Keratinocyte (primary cell): Measurements from ENCODE around the gene ATF6B. TPM values are rescaled to one million over a fixed set of nuclear protein-coding genes. Genes with fewer than 3 reads are reported as not detected.

Experiments used
- DNase-seq: peaks from one replicate; pipeline ENCODE4 v3.0.0-alpha.2; 2011; ENCODE audit warnings: low read depth, missing footprints, low spot score
- FAIRE-seq: peaks from 2 replicates; lab custom pipeline; 2011; peaks lifted over from hg19 to GRCh38; lab: Jason Lieb, UNC
- H2AFZ ChIP-seq: 2 replicates; pipeline ENCODE4 v1.6.0; 2012; ENCODE audit warnings: low read length, control low read depth, inconsistent platforms; ENCODE audit not compliant: control insufficient read depth
- H3K27ac ChIP-seq: 2 replicates; pipeline ENCODE4 v1.5.1; 2011; ENCODE audit warnings: low read length; ENCODE audit not compliant: control insufficient read depth, insufficient read depth
- H3K27me3 ChIP-seq: 3 replicates; pipeline ENCODE4 v1.6.0; 2011; ENCODE audit warnings: low read length; ENCODE audit not compliant: control insufficient read depth, insufficient read depth; ENCODE audit errors: extremely low read depth
- H3K36me3 ChIP-seq, 2 experiments: 2 replicates in 1 of 2; 3 replicates in 1 of 2; pipeline ENCODE4 v1.5.1; 2011; ENCODE audit warnings: low read length in 2 of 2, mild to moderate bottlenecking in 1 of 2; ENCODE audit not compliant: control insufficient read depth in 2 of 2, insufficient read depth in 2 of 2; ENCODE audit errors: extremely low read depth in 1 of 2
- H3K4me1 ChIP-seq: 3 replicates; pipeline ENCODE4 v1.5.1; 2011; ENCODE audit warnings: low read length; ENCODE audit not compliant: control insufficient read depth, insufficient read depth; ENCODE audit errors: extremely low read depth
- H3K4me2 ChIP-seq: 3 replicates; pipeline ENCODE4 v1.6.0; 2011; ENCODE audit warnings: low read depth, low read length; ENCODE audit not compliant: control insufficient read depth, insufficient read depth; ENCODE audit errors: extremely low read depth
- H3K4me3 ChIP-seq, 3 experiments: fragments of 200-600 bp in 1 of 3; sonication (generic) in 1 of 3; 2 replicates in 2 of 3; 3 replicates in 1 of 3; pipeline ENCODE4 v1.5.1; 2011 to 2016; ENCODE audit warnings: low read length in 3 of 3, mild to moderate bottlenecking in 3 of 3, control low read depth in 2 of 3, inconsistent platforms in 1 of 3, low read depth in 1 of 3, mixed read lengths in 1 of 3, mixed run types in 1 of 3, moderate library complexity in 1 of 3; ENCODE audit not compliant: control insufficient read depth in 2 of 3, insufficient read depth in 2 of 3; ENCODE audit errors: extremely low read depth in 1 of 3
- H3K79me2 ChIP-seq: 2 replicates; pipeline ENCODE4 v1.6.0; 2012; ENCODE audit warnings: low read length; ENCODE audit not compliant: control insufficient read depth, insufficient read depth
- H3K9ac ChIP-seq: 3 replicates; pipeline ENCODE4 v1.6.0; 2011; ENCODE audit warnings: low read length; ENCODE audit not compliant: control insufficient read depth, insufficient read depth; ENCODE audit errors: extremely low read depth
- H3K9me1 ChIP-seq: 3 replicates; pipeline ENCODE4 v1.6.0; 2011; ENCODE audit warnings: low read length; ENCODE audit not compliant: control insufficient read depth, insufficient read depth; ENCODE audit errors: extremely low read depth
- H3K9me3 ChIP-seq: 2 replicates; pipeline ENCODE4 v1.5.1; 2012; ENCODE audit warnings: low read depth, low read length; ENCODE audit not compliant: control insufficient read depth
- H4K20me1 ChIP-seq: 3 replicates; pipeline ENCODE4 v1.6.0; 2011; ENCODE audit warnings: low read length; ENCODE audit not compliant: control insufficient read depth, insufficient read depth; ENCODE audit errors: extremely low read depth
- EZH2 ChIP-seq: IDR thresholded peaks from one replicate; pipeline ENCODE4 v1.6.1; 2012; ENCODE audit warnings: inconsistent platforms, mild to moderate bottlenecking, low read length, moderate library complexity
- dilution Hi-C: fragments of 300-500 bp; cut with MboI; formaldehyde crosslinking; loops from one replicate; pipeline ENCODE4 v1.7.0; 2020; ENCODE audit warnings: low sequenced_read_pairs; ENCODE audit not compliant: extremely low pct_ligation_motif_present
- polyA plus RNA-seq, 5 experiments: library from polyadenylated mRNA; depleted of rRNA in 3 of 5; stranded (reverse) in 3 of 5; stranded (forward) in 1 of 5; unstranded in 1 of 5; fragments of >200 nt; gene quantifications; 1 replicate in 1 of 5; 2 replicates in 3 of 5; 3 replicates in 1 of 5; pipeline versions ENCODE4 v1.2.1 to v1.2.3, GENCODE V29; 2011 to 2012; ENCODE audit warnings: missing spikeins in 2 of 5, low read depth in 1 of 5, low replicate concordance in 1 of 5
- TF ChIP-seq, protein P1 (sequence below), 3 experiments: IDR thresholded peaks in 1 of 3; conservative IDR thresholded peaks in 1 of 3; optimal IDR thresholded peaks in 1 of 3; 2 replicates in 2 of 3; 3 replicates in 1 of 3; pipeline versions ENCODE3 to v1.5.1; 2011; ENCODE audit warnings: low read length in 3 of 3, mild to moderate bottlenecking in 3 of 3, moderate library complexity in 2 of 3, control low read depth in 1 of 3, inconsistent platforms in 1 of 3; ENCODE audit not compliant: insufficient read depth in 2 of 3; ENCODE audit errors: extremely low read depth in 1 of 3

ATF6B gene
- polyA plus RNA-seq, 1 donor (not counting 4 experiments of a cell fraction or from before 2014, with no cell fraction given), result 30.4 TPM

DNA sequence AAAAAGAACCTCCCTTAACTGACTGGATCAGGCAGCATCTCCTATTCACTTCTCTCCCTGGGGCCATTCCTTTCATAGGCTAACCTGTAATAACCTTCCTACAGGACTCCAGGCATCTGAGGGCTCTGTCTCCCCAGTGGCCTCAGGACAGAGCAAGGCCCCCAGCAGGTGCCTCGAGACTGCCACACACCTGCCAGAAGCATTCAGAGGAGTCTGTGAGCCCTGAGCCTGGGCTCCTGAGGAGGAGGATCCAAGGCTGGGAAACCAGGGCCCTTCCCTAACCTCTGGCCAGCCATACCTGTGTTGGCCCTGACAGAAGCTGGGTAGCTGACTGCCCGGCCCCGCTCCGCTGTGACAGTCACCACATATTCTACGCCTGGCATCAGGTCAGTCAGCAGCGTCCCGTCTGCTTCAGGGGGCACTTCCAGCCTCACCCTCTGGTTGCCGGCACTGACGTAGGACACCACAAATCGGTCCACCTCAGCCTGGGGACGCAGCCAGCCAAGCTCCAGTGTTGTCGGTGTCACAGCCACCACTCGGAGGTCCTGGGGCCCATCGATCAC is 39.5 kb downstream of the ATF6B start:
- dilution Hi-C loops, result no loop called here
- Histone ChIP-seq H3K9ac (no peak overlapping the region), H2AFZ (no peak overlapping the region), H3K9me3 (no peaks in the 10 kb centered on the region), H3K9me1 (no peaks in the 10 kb centered on the region), H3K27ac (no peak overlapping the region), H3K4me1 (peaks cover under 1% of the 10 kb centered on the region), H3K36me3 (no peaks in the 10 kb centered on the region), H3K4me3 (no peak overlapping the region), H4K20me1 (no peaks in the 10 kb centered on the region), H3K4me2 (no peak overlapping the region), H3K79me2 (no peaks in the 10 kb centered on the region), H3K27me3 (peaks cover 22% of the 10 kb centered on the region)
- DNase-seq, result no peak
- no peak for TF ChIP-seq EZH2
- TF ChIP-seq, protein P1, sequence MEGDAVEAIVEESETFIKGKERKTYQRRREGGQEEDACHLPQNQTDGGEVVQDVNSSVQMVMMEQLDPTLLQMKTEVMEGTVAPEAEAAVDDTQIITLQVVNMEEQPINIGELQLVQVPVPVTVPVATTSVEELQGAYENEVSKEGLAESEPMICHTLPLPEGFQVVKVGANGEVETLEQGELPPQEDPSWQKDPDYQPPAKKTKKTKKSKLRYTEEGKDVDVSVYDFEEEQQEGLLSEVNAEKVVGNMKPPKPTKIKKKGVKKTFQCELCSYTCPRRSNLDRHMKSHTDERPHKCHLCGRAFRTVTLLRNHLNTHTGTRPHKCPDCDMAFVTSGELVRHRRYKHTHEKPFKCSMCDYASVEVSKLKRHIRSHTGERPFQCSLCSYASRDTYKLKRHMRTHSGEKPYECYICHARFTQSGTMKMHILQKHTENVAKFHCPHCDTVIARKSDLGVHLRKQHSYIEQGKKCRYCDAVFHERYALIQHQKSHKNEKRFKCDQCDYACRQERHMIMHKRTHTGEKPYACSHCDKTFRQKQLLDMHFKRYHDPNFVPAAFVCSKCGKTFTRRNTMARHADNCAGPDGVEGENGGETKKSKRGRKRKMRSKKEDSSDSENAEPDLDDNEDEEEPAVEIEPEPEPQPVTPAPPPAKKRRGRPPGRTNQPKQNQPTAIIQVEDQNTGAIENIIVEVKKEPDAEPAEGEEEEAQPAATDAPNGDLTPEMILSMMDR (optimal IDR thresholded peaks at IDR 0.05 in 1 of 3, IDR thresholded peaks at IDR 0.05 in 1 of 3, conservative IDR thresholded peaks at IDR 0.05 in 1 of 3; ENCODE audit: extremely low read depth in 1 of 3, insufficient read depth in 2 of 3, low read length in 3 of 3), result no peak
- no peak for FAIRE-seq

DNA sequence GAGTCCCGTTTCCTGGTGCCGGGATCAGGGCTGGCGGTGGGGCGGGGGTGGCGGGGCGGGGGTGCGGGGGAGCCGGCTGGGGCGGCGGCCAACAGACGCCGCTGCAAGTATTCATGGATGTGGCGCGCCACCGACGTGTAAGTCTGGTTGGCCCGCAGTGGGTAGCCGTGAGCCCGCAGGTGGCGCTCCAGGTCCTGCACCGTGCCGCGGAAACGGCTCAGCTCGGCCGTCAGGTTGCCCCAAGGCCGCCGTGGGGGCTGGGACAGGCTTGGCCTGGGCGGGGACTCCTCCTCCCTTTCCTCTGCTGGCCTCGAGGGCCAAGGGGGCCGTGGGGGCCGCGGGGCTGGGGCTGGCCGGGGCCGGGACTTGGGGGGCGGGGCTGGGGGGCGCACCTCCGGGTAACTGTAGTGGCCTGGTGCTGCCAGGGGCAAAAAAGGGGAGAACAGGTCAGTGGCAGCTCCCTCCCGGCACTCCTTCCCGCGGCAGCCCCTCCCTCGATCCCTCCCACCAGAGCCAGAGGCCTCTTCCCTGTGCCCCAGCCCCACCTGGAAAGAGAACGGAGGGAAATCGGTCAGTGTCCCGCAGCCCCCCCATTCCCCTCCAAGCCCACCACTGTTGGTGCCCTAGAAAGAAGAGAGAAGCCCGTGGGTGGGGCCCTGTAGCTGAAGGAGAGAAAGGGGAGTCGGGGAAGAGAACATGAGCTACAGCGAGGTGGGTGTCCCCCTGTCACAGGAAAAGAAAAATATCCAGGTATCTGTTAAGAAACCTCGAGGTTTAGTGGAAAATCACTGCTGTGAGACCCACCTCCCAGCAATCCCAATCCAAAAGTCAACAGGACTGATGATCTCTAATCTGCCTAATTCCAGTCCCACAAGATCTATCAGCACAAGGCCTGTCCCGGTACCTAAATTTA is 40.2 kb downstream of the ATF6B start:
- TF ChIP-seq, protein P1 (optimal IDR thresholded peaks at IDR 0.05 in 1 of 3, IDR thresholded peaks at IDR 0.05 in 1 of 3, conservative IDR thresholded peaks at IDR 0.05 in 1 of 3; ENCODE audit: extremely low read depth in 1 of 3, insufficient read depth in 2 of 3, low read length in 3 of 3), result peak in 2 of 3 experiments; percentile 26 to 79
- no peak for TF ChIP-seq EZH2
- Histone ChIP-seq H3K4me2 (no peak overlapping the region), H3K9me3 (no peaks in the 10 kb centered on the region), H3K79me2 (no peaks in the 10 kb centered on the region), H3K9ac (no peak overlapping the region), H2AFZ (no peak overlapping the region), H3K4me3 (no peak overlapping the region), H3K9me1 (no peaks in the 10 kb centered on the region), H3K27ac (no peak overlapping the region), H4K20me1 (no peaks in the 10 kb centered on the region), H3K36me3 (no peaks in the 10 kb centered on the region), H3K27me3 (peaks cover 22% of the 10 kb centered on the region), H3K4me1 (peaks cover 8% of the 10 kb centered on the region)
- dilution Hi-C loops, result no loop called here
- DNase-seq (peak; percentile 38), FAIRE-seq (no peak)
